EH (cell line): Measurements from ENCODE around the gene PUSL1.
"Not testable (repeated sequence)": the region's sequence is repeated elsewhere in the genome, so short reads cannot be mapped to it uniquely, and the experiment has no call there.

Source experiments
- DNase-seq: peaks from one replicate; pipeline ENCODE4 v3.0.0-alpha.2; 2015; ENCODE audit warnings: low read depth

The PUSL1 gene

DNA sequence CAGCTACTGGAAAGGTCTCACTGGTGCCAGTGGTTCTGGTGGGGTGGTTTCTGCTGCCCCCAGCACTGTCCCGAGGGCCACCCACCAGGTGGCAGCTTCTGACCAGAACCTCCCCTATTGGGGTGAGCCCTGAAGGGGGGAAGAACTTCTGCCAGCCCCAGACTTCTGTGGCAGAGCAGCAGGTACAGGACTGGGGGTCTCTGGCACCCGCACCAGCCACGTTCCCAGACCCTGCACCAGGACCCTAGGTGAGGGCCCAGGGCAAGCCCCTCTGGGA, 1.6 kb downstream of the PUSL1 start:
- no peak for DNase-seq

DNA sequence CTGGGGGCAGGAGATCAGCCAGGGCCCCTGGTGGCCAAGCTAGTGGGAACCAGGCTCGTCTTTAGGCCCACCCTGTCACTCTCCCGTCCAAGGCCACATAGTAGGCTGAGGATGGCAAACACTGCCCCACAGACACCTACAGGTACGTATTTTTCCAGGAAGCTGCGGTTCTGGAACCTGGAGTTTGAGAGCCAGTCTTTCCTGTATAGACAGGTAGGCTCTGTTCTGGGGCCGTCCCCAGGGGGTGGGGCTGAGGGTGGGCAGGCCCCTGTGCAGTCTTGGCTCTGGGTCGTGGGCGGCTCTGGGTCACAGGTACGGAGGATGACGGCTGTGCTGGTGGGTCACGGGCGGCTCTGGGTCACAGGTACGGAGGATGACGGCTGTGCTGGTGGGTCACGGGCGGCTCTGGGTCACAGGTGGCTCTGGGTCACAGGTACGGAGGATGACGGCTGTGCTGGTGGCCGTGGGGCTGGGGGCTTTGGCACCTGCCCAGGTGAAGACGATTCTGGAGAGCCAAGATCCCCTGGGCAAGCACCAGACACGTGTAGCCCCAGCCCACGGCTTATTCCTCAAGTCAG, 2.2 kb downstream of the PUSL1 start:
- DNase-seq = no peak

DNA sequence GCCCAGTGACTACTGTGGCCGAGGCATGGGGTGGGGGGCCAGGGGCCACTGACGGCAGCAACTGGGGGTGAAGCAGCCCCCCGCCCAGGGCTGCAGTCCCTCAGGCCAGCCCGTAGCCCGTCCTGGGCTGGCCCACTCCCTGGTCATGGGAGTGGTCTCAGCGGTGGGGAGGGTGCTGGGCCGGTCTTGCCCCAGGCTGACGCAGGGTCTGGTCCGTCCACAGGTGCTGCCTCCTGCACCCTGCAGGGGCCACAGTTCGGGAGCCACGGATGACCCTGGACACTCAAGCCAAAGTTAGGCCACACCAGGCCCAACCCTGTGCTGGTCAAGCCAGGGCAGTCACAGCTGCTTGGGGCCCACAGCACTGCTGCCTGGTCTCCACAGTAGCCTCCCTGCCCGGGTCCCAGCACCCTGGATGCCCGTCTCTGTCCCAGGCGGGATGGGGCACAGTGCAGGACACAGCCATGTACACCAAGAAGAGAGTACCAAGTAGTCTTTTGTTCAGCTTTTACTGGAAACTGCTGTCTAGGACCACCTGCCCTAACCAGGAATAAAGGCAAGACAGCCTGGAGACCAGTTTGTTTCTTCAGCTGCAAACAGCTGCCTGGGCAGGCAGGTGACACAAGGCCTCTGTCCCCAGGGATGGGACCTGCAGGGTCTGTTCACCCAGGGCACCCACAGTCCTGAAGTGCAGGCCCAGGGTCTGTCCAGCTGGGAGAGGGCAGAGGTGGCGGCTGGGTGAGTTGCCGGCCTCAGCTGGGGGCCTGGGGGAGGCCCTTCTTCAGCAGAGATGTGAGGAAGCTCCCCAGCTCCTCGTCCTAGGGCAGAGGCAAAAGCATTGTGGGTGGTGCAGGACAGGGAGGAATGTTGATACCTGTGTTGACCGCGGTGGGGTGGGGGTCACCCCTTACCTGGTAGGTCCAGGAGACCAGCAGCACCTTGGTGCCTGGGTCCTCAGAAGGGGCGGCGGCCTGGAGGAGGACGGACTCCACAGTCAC, 3.0 kb downstream of the PUSL1 start:
- no peak for DNase-seq

DNA sequence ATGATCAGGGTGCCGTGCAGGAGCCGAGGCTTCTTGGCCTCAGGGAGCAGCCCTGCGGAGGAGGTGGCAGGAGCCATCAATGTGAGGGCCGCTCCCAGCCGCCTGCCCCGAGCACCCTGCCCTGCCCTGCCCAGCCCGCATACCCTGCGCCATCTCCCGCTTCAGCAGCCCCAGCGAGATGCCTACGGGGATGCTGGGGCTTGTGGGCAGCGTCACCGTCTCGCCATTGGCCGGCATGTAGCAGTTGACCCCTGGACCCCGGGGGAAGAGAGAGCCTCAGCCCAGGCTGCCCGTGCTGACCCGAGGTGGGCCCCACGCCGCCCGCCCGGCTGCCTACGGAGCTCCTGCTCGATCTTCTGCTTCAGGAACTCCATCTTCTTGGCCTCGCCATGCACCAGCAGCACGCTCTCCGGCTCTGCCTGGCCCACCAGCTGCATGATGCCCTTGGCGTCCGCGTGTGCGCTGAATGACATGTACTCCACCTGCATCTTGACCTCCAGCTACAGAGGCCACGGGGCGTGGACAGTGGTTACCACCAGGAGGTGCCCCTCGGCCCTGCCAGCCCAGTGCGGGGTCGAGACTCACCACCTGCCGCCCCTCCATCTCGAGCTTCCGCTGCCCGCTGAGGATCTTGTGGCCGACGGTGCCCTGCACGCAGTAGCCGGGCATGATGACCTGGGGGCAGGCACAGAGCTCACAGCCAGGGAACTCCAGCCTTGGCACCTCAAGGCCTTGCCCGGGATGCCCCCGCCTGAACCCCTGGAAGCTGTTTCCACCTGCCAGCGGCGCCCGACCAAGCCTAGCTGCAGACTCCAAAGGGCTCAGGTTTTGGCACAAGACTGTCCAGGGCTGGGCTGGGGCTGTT, 4.3 kb downstream of the PUSL1 start:
- no peak for DNase-seq

DNA sequence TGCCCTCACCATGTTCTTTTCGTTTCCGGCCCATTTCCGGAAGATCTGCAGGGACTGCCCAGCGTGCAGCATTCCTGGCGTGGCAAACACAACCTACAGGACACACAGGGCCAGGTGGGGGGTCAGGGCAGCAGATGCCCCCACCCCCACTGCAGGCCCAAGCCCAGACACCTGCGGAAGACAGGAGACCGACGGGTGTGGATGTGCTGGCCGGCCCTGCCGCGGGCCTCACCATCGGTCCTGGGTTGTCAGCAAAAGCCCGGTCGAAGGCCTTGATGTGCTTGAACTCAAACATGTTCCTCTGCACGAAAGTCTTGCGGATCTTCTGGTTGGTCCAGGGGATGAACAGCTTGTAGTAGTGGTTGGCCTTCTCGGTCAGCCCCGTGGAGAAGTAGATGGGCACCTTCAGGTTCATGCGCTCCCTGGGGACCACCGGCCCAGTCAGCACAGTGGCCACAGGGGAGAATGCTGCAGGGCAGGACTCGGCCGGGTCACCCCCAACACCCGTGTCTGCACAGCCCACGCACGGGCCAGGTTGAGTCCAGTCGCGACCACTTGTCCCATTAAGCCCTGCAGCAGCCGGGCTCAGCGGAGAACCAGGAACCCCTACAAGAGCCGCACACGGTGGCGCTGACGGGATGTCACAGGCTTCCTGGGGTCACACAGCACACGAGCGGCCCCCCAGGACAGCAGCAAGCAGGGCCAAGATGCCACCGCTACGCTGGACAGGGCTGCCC, 5.3 kb downstream of the PUSL1 start:
- DNase-seq = no peak

DNA sequence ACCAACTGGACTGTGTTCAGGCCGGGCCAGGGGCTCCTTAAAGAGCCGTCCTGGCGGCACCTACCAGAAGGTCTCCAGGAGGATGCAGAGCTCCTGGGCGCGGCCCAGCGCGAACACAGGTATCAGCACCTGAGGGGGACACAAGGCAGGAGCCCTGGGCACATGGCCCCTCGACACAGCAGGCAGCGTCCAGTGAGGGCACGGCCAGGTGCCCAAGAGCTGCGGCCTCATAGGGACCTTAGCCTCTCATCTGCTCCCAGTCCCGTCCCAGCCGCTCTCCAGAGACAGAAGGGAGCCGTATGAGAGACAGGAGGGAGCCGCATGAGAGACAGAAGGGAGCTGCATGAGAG, 5.8 kb downstream of the PUSL1 start:
- no peak for DNase-seq

DNA sequence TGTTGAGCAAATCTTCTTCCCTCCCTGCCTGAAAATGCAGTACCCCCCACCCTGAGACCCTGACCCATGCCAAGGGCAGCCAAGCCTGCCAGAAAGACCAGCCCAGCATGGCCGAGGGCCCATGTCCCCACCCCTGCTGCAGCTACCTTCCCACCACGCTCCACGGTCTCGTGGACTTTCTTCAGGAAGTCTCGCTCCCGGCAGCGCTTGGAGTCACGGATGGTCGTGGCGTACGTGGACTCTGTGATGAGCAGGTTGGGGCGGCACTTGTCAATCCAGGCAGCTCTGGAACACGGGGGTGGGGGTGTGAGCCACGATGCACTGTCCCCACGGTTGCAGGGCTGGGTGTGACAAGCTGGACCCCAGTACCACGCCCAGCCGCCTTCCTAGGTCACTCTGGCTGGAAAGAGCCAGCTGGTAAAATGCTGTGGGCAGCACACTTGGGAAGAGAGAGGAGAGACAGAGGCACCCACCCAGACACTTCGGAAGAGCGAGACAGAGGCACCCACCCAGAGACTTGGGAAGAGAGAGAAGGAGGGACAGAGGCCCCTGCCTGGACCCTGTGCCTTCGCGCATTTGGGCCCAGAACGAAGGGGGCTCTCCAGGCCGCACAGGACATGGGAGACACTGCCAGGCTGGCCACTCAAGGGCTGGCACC, 6.4 kb downstream of the PUSL1 start:
- DNase-seq = no peak

DNA sequence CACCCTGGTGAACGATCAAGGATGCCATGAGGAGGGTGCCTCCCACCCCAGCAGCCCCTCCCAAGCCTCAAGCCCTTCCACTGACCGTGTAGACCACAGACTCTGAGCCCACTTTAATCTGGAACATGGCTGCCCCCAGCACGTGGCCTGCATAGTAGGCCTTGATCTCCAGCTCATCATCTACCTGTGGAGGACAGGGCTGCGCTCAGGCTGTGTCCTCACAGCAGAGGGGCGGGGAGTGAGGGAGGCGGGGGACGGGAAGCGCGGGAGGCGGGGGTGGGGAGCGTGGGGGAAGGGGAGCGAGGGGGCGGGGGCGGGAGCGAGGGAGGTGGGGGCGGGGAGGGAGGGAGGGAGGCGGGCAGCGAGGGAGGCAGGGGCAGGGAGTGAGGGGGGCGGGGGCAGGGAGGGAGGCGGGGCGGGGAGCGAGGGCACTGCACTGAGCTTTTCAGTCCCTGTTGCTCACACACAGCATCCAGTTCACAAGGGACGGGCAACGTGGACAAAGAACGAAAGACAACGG, 7.1 kb downstream of the PUSL1 start:
- no peak for DNase-seq

DNA sequence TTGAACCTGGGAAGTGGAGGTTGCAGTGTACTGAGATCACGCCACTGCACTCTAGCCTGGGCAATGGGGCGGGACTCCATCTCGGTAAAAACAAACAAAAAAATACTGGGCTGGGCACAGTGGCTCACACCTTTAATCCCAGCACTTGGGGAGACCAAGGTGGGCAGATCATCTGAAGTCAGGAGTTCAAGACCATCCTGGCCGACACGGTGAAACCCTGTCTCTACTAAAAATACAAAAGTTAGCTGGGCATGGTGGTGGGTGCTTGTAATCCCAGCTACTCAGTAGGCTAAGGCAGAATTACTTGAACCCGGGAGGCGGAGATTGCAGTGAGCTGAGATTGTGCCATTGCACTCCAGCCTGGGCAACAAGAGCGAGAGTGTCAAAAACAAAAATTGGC, 7.8 kb downstream of the PUSL1 start:
- DNase-seq = not testable (repeated sequence)

DNA sequence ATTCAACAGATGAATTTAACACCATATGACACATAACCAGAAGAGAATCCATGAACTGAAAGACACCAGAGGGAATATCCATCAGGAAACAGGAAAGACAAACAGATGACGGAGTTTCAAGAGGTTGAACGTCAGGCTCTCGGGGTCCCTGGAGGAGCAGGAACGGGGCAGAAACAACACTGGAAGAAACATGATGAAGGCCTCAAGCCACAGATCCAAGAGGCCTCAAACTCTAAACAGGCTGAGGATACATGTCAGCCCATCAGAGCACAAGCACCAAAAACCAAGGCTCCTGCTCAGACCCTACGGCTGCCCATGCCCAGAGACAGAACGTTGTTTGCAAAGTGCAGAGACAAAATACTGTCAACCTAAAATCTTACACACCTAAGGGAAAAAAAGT, 9.0 kb downstream of the PUSL1 start:
- no peak for DNase-seq

DNA sequence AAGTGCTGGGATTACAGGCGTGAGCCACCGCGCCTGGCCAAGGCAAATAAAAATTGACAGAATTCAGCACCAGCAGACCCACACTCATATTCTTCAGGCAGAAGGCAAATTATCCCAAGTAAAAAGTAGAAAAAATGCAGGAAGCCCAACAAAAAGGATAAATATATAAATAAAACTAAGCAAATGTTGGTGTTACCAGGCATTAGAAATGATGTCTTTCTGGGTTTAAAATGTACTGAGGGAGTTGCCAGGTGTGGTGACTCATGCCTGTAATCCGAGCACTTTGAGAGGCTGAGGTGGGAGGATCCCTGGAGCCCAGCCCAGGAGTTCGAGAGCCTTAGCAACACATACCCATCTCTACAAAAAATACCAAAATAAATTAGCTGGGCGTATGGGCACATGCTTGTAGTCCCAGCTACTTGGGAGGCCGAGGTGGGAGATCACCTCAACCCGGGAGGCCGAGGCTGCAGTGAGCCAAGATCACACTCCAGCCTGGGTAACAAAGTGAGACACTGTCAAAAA, 9.8 kb downstream of the PUSL1 start:
- peak; percentile 96 for DNase-seq

DNA sequence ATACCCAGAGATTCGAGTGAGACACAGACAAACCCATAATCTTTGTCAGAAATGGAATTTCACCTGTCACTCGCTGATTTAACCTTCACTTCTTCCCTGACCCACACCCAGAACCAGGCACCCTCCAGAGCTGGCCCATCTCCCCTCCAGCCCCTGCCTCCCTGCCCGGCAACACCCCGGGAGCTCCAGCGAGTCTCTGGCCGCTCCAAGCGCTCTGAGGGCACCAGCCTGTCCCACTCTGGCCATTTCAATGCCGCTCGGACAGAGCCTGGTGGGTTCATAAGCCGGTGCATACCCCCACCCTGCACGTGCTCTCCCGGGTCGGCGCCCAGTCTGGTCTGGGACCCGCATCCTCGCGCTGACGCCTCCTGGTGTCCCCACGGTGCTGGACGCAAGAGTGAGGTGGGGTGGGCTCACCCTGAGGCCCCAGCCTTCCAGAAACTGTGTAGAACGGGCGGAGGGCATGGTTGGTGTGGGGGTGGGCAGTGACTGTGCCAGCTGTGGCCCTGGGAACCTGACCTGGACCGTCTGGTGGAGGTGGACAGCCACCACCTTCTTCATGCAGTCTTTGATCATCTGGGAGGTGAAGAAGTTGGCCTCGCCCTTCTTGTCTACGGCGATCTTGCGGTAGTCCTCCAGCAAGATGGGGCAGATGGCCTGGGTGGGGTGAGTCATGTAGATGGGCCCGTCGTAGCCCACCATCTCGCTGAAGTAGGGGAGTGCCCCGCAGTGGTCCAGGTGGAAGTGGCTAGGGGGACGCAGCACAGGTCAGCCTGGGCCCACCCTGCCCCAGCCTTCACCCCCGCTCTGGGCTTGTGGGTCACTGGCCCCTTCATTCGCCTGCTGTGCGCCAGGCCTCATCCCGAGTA, 10.6 kb downstream of the PUSL1 start:
- no peak for DNase-seq

DNA sequence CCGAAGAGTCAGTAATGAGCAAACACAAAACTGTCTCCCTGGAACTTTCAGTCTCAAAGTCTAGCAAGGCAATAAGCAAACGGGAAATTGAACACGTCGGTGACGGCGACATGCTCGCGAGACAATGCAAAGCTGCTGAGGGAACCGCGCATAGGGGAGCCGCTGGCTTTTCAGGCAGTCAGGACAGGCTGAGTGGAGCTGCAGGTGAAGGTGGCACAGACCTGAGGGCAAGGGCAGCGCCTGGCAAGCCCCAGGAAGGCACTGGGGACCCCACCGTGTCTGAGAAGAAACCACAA, 11.2 kb downstream of the PUSL1 start:
- DNase-seq = no peak

DNA sequence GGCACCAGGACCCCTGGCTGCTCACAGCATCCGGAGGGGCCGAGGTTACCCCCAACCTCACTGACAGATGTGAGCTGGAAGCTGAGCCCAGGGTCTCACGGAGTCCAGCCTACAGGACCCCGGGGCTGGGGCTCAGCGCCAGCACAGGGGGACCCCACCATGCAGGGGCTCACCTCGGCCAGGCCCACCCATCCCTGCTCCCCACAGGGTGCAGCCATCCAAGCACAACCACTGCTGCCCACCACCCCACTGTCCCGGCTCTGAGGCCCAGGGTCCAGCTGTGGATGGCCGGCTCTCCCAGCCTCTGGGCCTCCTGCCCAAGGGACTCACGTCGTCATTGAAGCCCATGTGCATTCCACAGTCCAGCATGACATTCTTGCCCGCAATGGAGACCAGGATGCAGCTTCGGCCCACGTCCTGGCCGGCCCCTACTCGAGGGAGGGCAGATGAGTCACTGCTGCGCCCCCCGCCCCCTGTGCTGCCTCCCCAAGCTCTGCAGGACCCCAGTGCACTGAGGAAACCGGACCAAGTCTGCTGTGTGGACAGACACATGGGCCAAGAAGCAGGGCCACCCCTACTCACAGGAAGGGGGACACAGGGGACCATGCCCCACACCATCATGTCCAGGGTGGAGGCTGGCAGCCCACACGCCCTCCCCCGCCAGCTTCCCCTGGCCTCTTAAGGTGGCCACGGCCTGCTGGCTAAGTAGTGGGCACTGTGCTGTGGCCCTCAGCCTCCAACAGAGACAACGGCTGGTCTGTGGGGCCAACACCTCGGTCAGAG, 12.5 kb downstream of the PUSL1 start:
- DNase-seq = peak; percentile 30

DNA sequence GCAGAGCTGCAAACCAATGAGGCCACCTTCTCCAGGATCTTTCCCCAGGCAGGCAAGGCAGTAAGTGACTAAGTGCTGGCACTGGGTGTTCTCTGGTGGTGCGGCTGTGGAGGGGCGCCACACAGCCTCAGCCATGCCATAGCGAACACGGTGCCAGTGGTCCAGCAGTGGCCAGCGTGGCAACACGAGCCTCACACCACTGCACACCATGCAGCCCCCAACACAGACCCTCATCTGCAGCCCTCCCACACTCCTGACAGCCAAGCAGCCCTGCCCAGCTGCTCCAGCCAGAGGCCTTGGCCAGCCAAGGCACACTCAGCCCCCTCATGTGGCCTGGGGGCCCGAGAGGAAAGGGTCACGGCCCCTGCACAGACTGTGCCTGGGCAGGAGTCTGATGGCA, 13.1 kb downstream of the PUSL1 start:
- no peak for DNase-seq

DNA sequence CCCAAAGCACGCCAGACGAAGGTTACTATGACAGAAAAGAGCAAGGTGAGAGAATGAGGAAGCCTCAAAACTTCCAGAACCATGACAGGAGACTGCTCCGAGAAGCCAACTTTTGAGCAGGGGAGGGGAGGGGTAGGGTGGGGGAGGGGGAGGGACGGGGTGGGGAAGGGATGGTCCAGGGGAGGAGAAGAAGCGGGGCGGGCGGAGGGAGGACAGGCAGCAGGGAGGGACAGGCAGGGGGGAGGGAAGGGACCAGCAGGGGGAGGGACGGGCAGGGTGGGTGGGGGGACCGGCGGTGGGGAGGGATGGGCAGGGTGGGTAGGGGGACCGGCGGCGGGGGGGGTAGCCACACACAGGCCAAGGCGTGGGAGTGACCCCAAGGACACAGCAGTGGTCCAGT, 14.0 kb downstream of the PUSL1 start:
- DNase-seq = no peak

DNA sequence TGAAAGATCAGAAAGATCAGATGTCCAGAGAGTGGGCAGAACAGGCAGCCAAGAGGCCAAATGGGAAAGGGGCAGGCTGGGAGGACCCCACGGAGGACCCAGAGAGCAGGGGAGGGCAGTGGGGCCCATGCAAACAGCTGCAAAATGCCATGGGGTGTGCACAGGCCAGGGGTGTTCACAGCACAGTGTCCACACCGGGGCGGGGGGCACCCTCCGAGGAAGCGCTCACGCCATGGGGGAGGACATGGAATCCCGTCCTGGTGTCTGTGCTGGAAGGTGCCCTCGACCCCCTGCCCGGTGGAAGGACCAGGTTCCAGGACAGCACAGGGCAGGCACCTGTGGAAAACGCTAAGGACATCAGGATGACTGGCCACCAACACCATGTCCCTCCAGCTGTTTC, 14.6 kb downstream of the PUSL1 start:
- DNase-seq = no peak

DNA sequence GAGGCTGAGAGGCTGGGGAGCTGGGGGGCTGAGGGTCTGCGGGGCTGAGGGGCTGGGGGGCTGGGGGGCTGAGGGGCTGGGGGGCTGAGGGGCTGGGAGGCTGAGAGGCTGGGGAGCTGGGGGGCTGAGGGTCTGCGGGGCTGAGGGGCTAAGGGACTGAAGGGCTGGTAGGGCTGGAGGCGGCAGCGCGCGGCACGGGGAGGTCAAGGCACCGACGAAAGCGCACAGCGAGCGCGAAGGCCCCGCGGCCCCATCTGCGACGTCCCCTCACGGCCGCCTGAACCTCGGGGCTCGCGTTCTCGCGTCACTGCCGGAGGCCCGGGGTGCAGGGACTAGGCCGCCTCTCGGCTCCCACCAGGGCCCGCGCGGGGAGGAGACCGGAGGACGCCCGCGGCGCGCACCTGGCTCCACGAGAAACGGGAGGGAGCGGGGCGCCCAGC, 15.7 kb downstream of the PUSL1 start:
- DNase-seq = no peak

DNA sequence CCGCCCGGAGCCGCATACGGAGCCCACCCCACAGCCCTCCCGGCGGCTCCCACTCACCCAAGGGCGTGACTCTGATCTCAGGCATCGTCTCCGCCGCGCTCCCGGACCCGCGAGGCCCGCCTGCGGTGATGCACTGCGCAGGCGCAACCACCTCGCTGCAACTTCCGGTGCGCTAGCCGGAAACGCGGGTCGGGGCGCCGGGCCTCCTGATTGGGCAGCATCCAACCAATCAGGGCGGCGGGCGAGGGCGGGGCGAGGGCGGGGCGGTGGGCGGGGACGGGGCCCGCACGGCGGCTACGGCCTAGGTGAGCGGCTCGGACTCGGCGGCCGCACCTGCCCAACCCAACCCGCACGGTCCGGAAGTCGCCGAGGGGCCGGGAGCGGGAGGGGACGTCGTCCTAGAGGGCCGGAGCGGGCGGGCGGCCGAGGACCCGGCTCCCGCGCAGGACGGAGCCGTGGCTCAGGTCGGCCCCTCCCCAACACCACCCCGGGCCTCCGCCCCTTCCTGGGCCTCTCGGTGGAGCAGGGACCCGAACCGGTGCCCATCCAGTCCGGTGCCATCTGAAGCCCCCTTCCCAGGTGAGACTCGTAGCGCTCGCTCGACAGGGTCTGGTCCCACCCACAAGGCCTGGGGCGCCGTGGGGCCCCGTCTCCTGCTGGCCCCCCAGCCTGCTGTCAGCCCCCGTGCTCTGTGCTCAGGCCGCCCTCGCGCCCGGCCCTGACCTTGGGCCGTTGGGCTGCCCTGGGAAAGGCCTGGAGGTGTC, 16.3 kb downstream of the PUSL1 start, which contains the start of the genes CPTP and INTS11:
Gene CPTP, plus strand, starts transcription at position 279 of the 764 bp plus-strand sequence. CDS start 2,109 bp downstream, outside the sequence.
Gene INTS11, minus strand, starts transcription at position 137 of the 764 bp plus-strand sequence. Its CDS starts 52 bp downstream, at position 85.
- DNase-seq = peak; percentile 90
